Pancreas (tissue), 10 donors: ENCODE measurements around the gene MOK. TPM values are rescaled to one million over a fixed set of nuclear protein-coding genes. Genes with fewer than 3 reads are reported as not detected.

ENCODE experiments used
- ATAC-seq, 4 donors: fragments of 200-7000 bp; cut with Tn5 transposase; one replicate each; pipeline versions ENCODE4 v1.8.0 to v1.9.1; 2020; ENCODE audit warnings: mild to moderate bottlenecking in 4 of 4, moderate library complexity in 4 of 4
- DNase-seq, 6 donors: peaks; one replicate each; pipeline ENCODE4 v3.0.0-alpha.2; 2020
- FAIRE-seq: peaks from 2 replicates; lab custom pipeline; 2012; peaks lifted over from hg19 to GRCh38; lab: Jason Lieb, UNC
- H3K27ac ChIP-seq, 4 donors: fragments of 200-600 bp; sonication (generic); 1 replicate in 3 of 4; 2 replicates in 1 of 4; pipeline versions ENCODE4 v1.5.0 to v1.8.0; 2020
- H3K27me3 ChIP-seq, 4 donors: fragments of 200-600 bp; one replicate each; pipeline ENCODE4 v1.8.0; 2021
- H3K36me3 ChIP-seq, 3 donors: fragments of 200-600 bp; sonication (generic) in 1 of 3; one replicate each; pipeline versions ENCODE4 v1.5.0 to v1.8.0; 2020 to 2021
- H3K4me1 ChIP-seq, 3 donors: fragments of 200-600 bp; one replicate each; pipeline ENCODE4 v1.8.0; 2021
- H3K4me3 ChIP-seq, 4 donors: fragments of 200-600 bp; sonication (generic) in 2 of 4; one replicate each; pipeline versions ENCODE4 v1.5.0 to v1.8.0; 2020 to 2021
- H3K9me3 ChIP-seq, 4 donors: fragments of 200-600 bp; one replicate each; pipeline ENCODE4 v1.8.0; 2021
- CTCF ChIP-seq, 4 donors: fragments of 200-600 bp; sonication (generic) in 3 of 4; IDR thresholded peaks; one replicate each; pipeline versions ENCODE4 v1.5.0 to v1.8.0; 2021; ENCODE audit warnings: antibody characterized with exemption in 4 of 4
- WGBS, 2 donors: extraction: QIAGEN DNeasy Blood & Tissue Kit; methylation state at CpG; one replicate each; pipeline ENCODE4 v1.1.7; 2013; 5-methylcytosine and 5-hydroxymethylcytosine counted together
- intact Hi-C, 3 donors: fragments of 100-400 bp; cut with DNase I; formaldehyde crosslinking; loops; one replicate each; pipeline versions ENCODE4 v1.11.1 to v1.14.2; 2022
- polyA plus RNA-seq, 2 donors: library from polyadenylated mRNA; stranded (reverse); fragments of 200-250 nt; gene quantifications; one replicate each; pipeline ENCODE4 v1.2.3, GENCODE V29; 2013
- total RNA-seq, 6 donors: library from RNA; stranded (reverse); fragmentation: NEBNext Ultra II Directional in 4 of 6; extraction: Animal tissue kit (Norgen Biotek cat#: 25700) in 4 of 6; gene quantifications; one replicate each; pipeline versions ENCODE4 v1.2.1 to v1.2.4, GENCODE V29; 2021 to 2023
- donor health status: healthy with polysubstance abuse.
- donor health status: DM: no; HTN: no; CAD: no; lungs with moderate emphysema.
- donor health status: DM: no; HTN: no; CAD: no.
- donor health status: control.
- donor health status: control.
- donor health status: Bipolar disorder and iron deficiency.
- donor health status: DM: yes; HTN: yes; CAD: no.
- donor health status: DM: no; HTN: no; CAD: no.
- donor health status: DM: no; HTN: no; CAD: no.
- donor health status: DM: yes; HTN: yes; CAD: no.

Gene MOK
- total and polyA plus RNA-seq, 8 donors: 7.7 to 35.9 (median 9.4) TPM

- 90 to 94% methylated on average over 16 of the region's 16 CpGs for WGBS, 2 donors
- no peak for TF ChIP-seq CTCF (IDR thresholded peaks at IDR 0.05)
- FAIRE-seq (no peak), DNase-seq (no peak), ATAC-seq (no peak)
- no peaks in the 10 kb centered on the region for H3K9me3 ChIP-seq
- H3K27me3 ChIP-seq: no peaks in the 10 kb centered on the region
- peaks cover 0 to 34% (median 13%) of the 10 kb centered on the region in 3 donors for H3K36me3 ChIP-seq
- no peak overlapping the region for H3K4me3 ChIP-seq
- no peaks in the 10 kb centered on the region for H3K4me1 ChIP-seq
- H3K27ac ChIP-seq: no peak overlapping the region
- intact Hi-C loops: no loop called here
Observed at GRCh38 chr14:102348376-102348775, 43.4 kb upstream of the MOK start.

GRCh38 chr14:102346645-102347044, 41.7 kb upstream of the MOK start:
- Histone ChIP-seq H3K27ac (no peak overlapping the region), H3K9me3 (no peaks in the 10 kb centered on the region), H3K36me3 (peaks cover 0 to 34% (median 13%) of the 10 kb centered on the region in 3 donors), H3K4me1 (no peaks in the 10 kb centered on the region), H3K27me3 (no peaks in the 10 kb centered on the region), H3K4me3 (no peak overlapping the region)
- intact Hi-C loops: no loop called here
- ATAC-seq (no peak), FAIRE-seq (no peak), DNase-seq (no peak)
- no peak for TF ChIP-seq CTCF (IDR thresholded peaks at IDR 0.05)
- WGBS, 2 donors: 94 to 96% methylated on average over 4 of the region's 4 CpGs

GRCh38 chr14:102345232-102345631, 40.3 kb upstream of the MOK start:
- FAIRE-seq: no peak
- 82 to 90% methylated on average over 2 to 3 of the region's 3 CpGs for WGBS, 2 donors
- TF ChIP-seq CTCF (IDR thresholded peaks at IDR 0.05): no peak
- no peaks in the 10 kb centered on the region for H3K9me3 ChIP-seq
- peaks cover 0 to 34% (median 13%) of the 10 kb centered on the region in 3 donors for H3K36me3 ChIP-seq
- H3K27ac ChIP-seq: no peak overlapping the region
- DNase-seq: no peak
- no peak for ATAC-seq
- no peaks in the 10 kb centered on the region for H3K27me3 ChIP-seq
- intact Hi-C loops: no loop called here
- no peaks in the 10 kb centered on the region for H3K4me1 ChIP-seq
- no peak overlapping the region for H3K4me3 ChIP-seq

- no peak for TF ChIP-seq CTCF (IDR thresholded peaks at IDR 0.05)
- no peak for DNase-seq
- H3K27ac ChIP-seq: no peak overlapping the region
- no peaks in the 10 kb centered on the region for H3K4me1 ChIP-seq
- no peak for FAIRE-seq
- intact Hi-C loops: no loop called here
- no peak overlapping the region for H3K4me3 ChIP-seq
- peaks cover 0 to 33% (median 13%) of the 10 kb centered on the region in 3 donors for H3K36me3 ChIP-seq
- H3K27me3 ChIP-seq: no peaks in the 10 kb centered on the region
- peak in 1 of 4 donors; percentile 6 for ATAC-seq
- no peaks in the 10 kb centered on the region for H3K9me3 ChIP-seq
- WGBS, 2 donors: 81 to 82% methylated on average over 5 of the region's 5 CpGs
Observed at GRCh38 chr14:102344485-102344884, 39.5 kb upstream of the MOK start.

- no peak for DNase-seq
- no peak for TF ChIP-seq CTCF (IDR thresholded peaks at IDR 0.05)
- H3K4me1 ChIP-seq: no peaks in the 10 kb centered on the region
- H3K9me3 ChIP-seq: no peaks in the 10 kb centered on the region
- no peaks in the 10 kb centered on the region for H3K27me3 ChIP-seq
- no peak overlapping the region for H3K27ac ChIP-seq
- intact Hi-C loops: no loop called here
- FAIRE-seq: no peak
- WGBS, 2 donors: 90 to 94% methylated on average over 7 of the region's 7 CpGs
- H3K4me3 ChIP-seq: no peak overlapping the region
- ATAC-seq: no peak
- H3K36me3 ChIP-seq: peaks cover 0 to 30% (median 13%) of the 10 kb centered on the region in 3 donors
Observed at GRCh38 chr14:102344084-102344483, 39.1 kb upstream of the MOK start.
